Umbilical cord (tissue), 2 donors: ENCODE results near the gene CALCOCO1. TPM values are rescaled to one million over a fixed set of nuclear protein-coding genes. Genes with fewer than 3 reads are reported as not detected.

ENCODE experiments used
- DNase-seq: peaks from one replicate; pipeline ENCODE4 v3.0.0-alpha.2; 2015; ENCODE audit warnings: low spot score
- total RNA-seq: library from RNA; depleted of rRNA; stranded (reverse); fragments of >200 nt; gene quantifications from one replicate; pipeline ENCODE4 v1.2.3, GENCODE V29; 2014; ENCODE audit warnings: low replicate concordance; ENCODE audit not compliant: insufficient read depth

CALCOCO1 gene
- total RNA-seq, 1 donor from 2014 or later, result 93.4 TPM

GRCh38 chr12:53660041-53660440, 67.2 kb downstream of the CALCOCO1 start:
- peak; percentile 61 for DNase-seq

- DNase-seq, result no peak
Observed at GRCh38 chr12:53659571-53659981, 67.7 kb downstream of the CALCOCO1 start.

- peak; percentile 58 for DNase-seq
Observed at GRCh38 chr12:53659011-53659551, 68.2 kb downstream of the CALCOCO1 start.

Other genes with a start within 250 kb of the CALCOCO1 start
- gene MAP3K12, start 228.0 kb downstream of the CALCOCO1 start, total RNA-seq, result 10.8 TPM
- gene TARBP2, start 226.2 kb downstream of the CALCOCO1 start, total RNA-seq, result 21.7 TPM
- gene NPFF, start 220.0 kb downstream of the CALCOCO1 start, total RNA-seq, result not detected
- 15.4 TPM for gene ATF7, start 101.1 kb downstream of the CALCOCO1 start, total RNA-seq
- gene ATP5MC2, start 51.4 kb downstream of the CALCOCO1 start, total RNA-seq, result 89.1 TPM
- gene CISTR, start 24.5 kb upstream of the CALCOCO1 start, total RNA-seq, result not detected
- gene HOXC13, start 211.4 kb upstream of the CALCOCO1 start, total RNA-seq, result 1.2 TPM
- not detected for gene HOXC12, start 227.5 kb upstream of the CALCOCO1 start, total RNA-seq
- 7.7 TPM for gene HOXC11, start 245.7 kb upstream of the CALCOCO1 start, total RNA-seq
- gene HOTAIR, start 247.5 kb upstream of the CALCOCO1 start, total RNA-seq, result 12.5 TPM